ENCODE data around the gene FMO2.

DNA sequence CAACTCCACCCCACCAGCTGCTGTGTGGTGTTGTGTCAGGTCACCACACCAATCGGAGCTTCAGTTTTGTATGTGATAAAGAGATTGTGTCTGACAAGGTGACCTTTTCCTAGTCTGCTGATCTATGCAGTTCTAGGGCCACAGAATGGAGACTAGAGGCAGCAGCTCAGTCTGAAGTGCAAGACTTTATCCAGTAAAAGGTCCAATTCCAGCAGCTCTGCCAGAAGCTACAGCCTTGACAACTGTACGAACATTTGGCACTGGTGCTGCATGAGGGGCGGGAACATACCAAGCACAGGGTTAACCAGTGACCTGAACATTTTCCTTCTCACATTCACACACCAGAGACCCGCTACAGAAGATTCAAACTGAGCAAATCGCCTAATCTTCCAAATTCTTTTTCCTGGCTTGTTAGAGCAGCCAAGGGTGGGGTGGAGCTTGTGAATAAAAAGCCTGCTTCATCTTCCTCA lies 72.5 kb downstream of the FMO2 start:
- no peak for TF ChIP-seq POLR2A (IDR thresholded peaks at IDR 0.05; ENCODE audit: control extremely low read depth in 1 of 2, low read depth in 2 of 2, low read length in 2 of 2)
- no peak for TF ChIP-seq RAD21 (IDR thresholded peaks at IDR 0.05 in 1 of 2, conservative IDR thresholded peaks at IDR 0.05 in 1 of 2; ENCODE audit: low read depth in 2 of 2, low read length in 2 of 2)
- no peak for TF ChIP-seq SIRT6 (IDR thresholded peaks at IDR 0.05; ENCODE audit: low read length)
- no peak for TF ChIP-seq JUN (IDR thresholded peaks at IDR 0.05; ENCODE audit: low read depth, low read length)
- TF ChIP-seq, protein P1, sequence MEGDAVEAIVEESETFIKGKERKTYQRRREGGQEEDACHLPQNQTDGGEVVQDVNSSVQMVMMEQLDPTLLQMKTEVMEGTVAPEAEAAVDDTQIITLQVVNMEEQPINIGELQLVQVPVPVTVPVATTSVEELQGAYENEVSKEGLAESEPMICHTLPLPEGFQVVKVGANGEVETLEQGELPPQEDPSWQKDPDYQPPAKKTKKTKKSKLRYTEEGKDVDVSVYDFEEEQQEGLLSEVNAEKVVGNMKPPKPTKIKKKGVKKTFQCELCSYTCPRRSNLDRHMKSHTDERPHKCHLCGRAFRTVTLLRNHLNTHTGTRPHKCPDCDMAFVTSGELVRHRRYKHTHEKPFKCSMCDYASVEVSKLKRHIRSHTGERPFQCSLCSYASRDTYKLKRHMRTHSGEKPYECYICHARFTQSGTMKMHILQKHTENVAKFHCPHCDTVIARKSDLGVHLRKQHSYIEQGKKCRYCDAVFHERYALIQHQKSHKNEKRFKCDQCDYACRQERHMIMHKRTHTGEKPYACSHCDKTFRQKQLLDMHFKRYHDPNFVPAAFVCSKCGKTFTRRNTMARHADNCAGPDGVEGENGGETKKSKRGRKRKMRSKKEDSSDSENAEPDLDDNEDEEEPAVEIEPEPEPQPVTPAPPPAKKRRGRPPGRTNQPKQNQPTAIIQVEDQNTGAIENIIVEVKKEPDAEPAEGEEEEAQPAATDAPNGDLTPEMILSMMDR (IDR thresholded peaks at IDR 0.05; ENCODE audit: control extremely low read depth in 1 of 3, insufficient read depth in 1 of 3, low read depth in 1 of 3, low read length in 3 of 3) = no peak
- no peak for TF ChIP-seq EZH2 (IDR thresholded peaks at IDR 0.05; ENCODE audit: low read depth, low read length, severe bottlenecking)
- TF ChIP-seq, protein P2, sequence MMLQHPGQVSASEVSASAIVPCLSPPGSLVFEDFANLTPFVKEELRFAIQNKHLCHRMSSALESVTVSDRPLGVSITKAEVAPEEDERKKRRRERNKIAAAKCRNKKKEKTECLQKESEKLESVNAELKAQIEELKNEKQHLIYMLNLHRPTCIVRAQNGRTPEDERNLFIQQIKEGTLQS (IDR thresholded peaks at IDR 0.05; ENCODE audit: insufficient read depth, low read depth, low read length) = no peak
- TF ChIP-seq TEAD4 (IDR thresholded peaks at IDR 0.05; ENCODE audit: low read depth, low read length) = no peak

All from H1 (cell line).